GM12878 (cell line): ENCODE results near the gene HAAO. TPM values are rescaled to one million over a fixed set of nuclear protein-coding genes. Genes with fewer than 3 reads are reported as not detected.
A peak's percentile ranks its signal among the peaks of the same experiment; 100 is the strongest.

Experiments used
- ATF7 ChIP-seq: fragments of 450-650 bp; IDR thresholded peaks from 2 replicates; pipeline ENCODE4 v1.6.1; 2016; ENCODE audit warnings: low read depth, mild to moderate bottlenecking
- BCL3 ChIP-seq: IDR thresholded peaks from 2 replicates; pipeline ENCODE4 v1.6.1; 2011; ENCODE audit warnings: borderline replicate concordance, low read depth, mild to moderate bottlenecking, moderate library complexity, low read length; ENCODE audit not compliant: insufficient read depth, poor library complexity, severe bottlenecking
- BHLHE40 ChIP-seq, 2 experiments: fragments of 450-650 bp in 1 of 2; IDR thresholded peaks; 2 replicates each; pipeline ENCODE4 v1.6.1; 2011 to 2017; ENCODE audit warnings: low read depth in 2 of 2, borderline replicate concordance in 1 of 2, improper control_type of control experiment in 1 of 2, low read length in 1 of 2, mild to moderate bottlenecking in 1 of 2
- CBX5 ChIP-seq: sonication (generic); IDR thresholded peaks from 2 replicates; pipeline ENCODE4 v1.6.1; 2016; ENCODE audit warnings: low read depth, moderate library complexity, mild to moderate bottlenecking, inconsistent platforms
- EGR1 ChIP-seq, 2 experiments: IDR thresholded peaks; 1 replicate in 1 of 2; 2 replicates in 1 of 2; pipeline ENCODE4 v1.6.1; 2011 to 2012; ENCODE audit warnings: low read depth in 2 of 2, low read length in 2 of 2, borderline replicate concordance in 1 of 2, mild to moderate bottlenecking in 1 of 2, moderate library complexity in 1 of 2
- ETV6 ChIP-seq, 2 experiments: fragments of 450-650 bp in 1 of 2; IDR thresholded peaks in 1 of 2; conservative IDR thresholded peaks in 1 of 2; 2 replicates each; pipeline ENCODE4 v1.6.1; 2014; ENCODE audit warnings: antibody characterized with exemption in 1 of 2, borderline replicate concordance in 1 of 2, low read depth in 1 of 2, mild to moderate bottlenecking in 1 of 2, moderate library complexity in 1 of 2
- HCFC1 ChIP-seq: fragments of 150-350 bp; IDR thresholded peaks from 2 replicates; pipeline ENCODE4 v1.6.1; 2014; ENCODE audit warnings: low read length
- HDAC2 ChIP-seq: fragments of 200-600 bp; sonication (generic); IDR thresholded peaks from 2 replicates; pipeline ENCODE4 v1.6.1; 2017
- IKZF2 ChIP-seq, 2 experiments: fragments of 450-650 bp; IDR thresholded peaks; 2 replicates each; pipeline ENCODE4 v1.6.1; 2017; ENCODE audit warnings: mild to moderate bottlenecking in 2 of 2, moderate library complexity in 2 of 2
- JUNB ChIP-seq: IDR thresholded peaks from 2 replicates; pipeline ENCODE4 v1.6.1; 2016; ENCODE audit warnings: antibody characterized with exemption, mild to moderate bottlenecking
- LARP7 ChIP-seq: fragments of 450-650 bp; IDR thresholded peaks from 2 replicates; pipeline ENCODE4 v1.6.1; 2017; ENCODE audit warnings: mild to moderate bottlenecking
- NFIC ChIP-seq: IDR thresholded peaks from 2 replicates; pipeline ENCODE4 v1.6.1; 2012; ENCODE audit warnings: low read depth, mild to moderate bottlenecking, inconsistent platforms, low read length, moderate library complexity
- NR2F1 ChIP-seq: fragments of 450-650 bp; conservative IDR thresholded peaks from 2 replicates; pipeline ENCODE4 v1.6.1; 2017; ENCODE audit warnings: mild to moderate bottlenecking
- PAX8 ChIP-seq: fragments of 450-650 bp; IDR thresholded peaks from 2 replicates; pipeline ENCODE4 v1.6.1; 2017; ENCODE audit warnings: mild to moderate bottlenecking, moderate library complexity
- PBX3 ChIP-seq: IDR thresholded peaks from 2 replicates; pipeline ENCODE4 v1.6.1; 2011; ENCODE audit warnings: mild to moderate bottlenecking, low read depth, low read length, moderate library complexity; ENCODE audit not compliant: insufficient replicate concordance
- PKNOX1 ChIP-seq: fragments of 450-650 bp; IDR thresholded peaks from 2 replicates; pipeline ENCODE4 v1.6.1; 2016; ENCODE audit warnings: mild to moderate bottlenecking
- POU2F2 ChIP-seq: IDR thresholded peaks from 3 replicates; pipeline ENCODE4 v1.6.1; 2011; ENCODE audit warnings: low read depth, mild to moderate bottlenecking, low read length, borderline replicate concordance
- REST ChIP-seq: IDR thresholded peaks from 2 replicates; pipeline ENCODE4 v1.6.1; 2012; ENCODE audit warnings: mild to moderate bottlenecking, low read depth, low read length
- SMAD5 ChIP-seq: IDR thresholded peaks from 2 replicates; pipeline ENCODE4 v1.6.1; 2016; ENCODE audit warnings: antibody characterized with exemption, low read depth
- USF1 ChIP-seq: IDR thresholded peaks from 2 replicates; pipeline ENCODE4 v1.6.1; 2011; ENCODE audit warnings: borderline replicate concordance, low read depth, mild to moderate bottlenecking, moderate library complexity, mixed read lengths, low read length; ENCODE audit not compliant: insufficient read depth; ENCODE audit errors: extremely low read length
- ZNF274 ChIP-seq: IDR thresholded peaks from one replicate; pipeline ENCODE4 v1.8.0; 2011; ENCODE audit not compliant: insufficient read length, insufficient read depth
- ZSCAN29 ChIP-seq: fragments of 450-650 bp; IDR thresholded peaks from 2 replicates; pipeline ENCODE4 v1.6.1; 2017; ENCODE audit warnings: mild to moderate bottlenecking, moderate library complexity
- polyA plus RNA-seq, 11 experiments: library from polyadenylated mRNA; depleted of rRNA in 4 of 11; unstranded in 6 of 11; stranded (reverse) in 5 of 11; fragments of >200 nt; fragmentation: Nextera tagmentation in 4 of 11; fragmentation: Illumina TruSeq in 1 of 11; extraction: Ambion mirVana in 4 of 11; extraction: Trizol in 1 of 11; gene quantifications; 1 replicate in 1 of 11; 2 replicates in 10 of 11; pipeline versions ENCODE4 v1.2.1 to v1.2.3, GENCODE V29; 2011 to 2016; ENCODE audit warnings: inconsistent platforms in 2 of 11, missing spikeins in 2 of 11, low read depth in 1 of 11
- total RNA-seq, 4 experiments: library from RNA; depleted of rRNA in 3 of 4; stranded (reverse); fragments of >200 nt in 3 of 4; fragmentation: Illumina TruSeq in 1 of 4; extraction: Trizol in 1 of 4; gene quantifications; 2 replicates each; pipeline versions ENCODE4 v1.2.1 to v1.2.3, GENCODE V29; 2013 to 2021

The HAAO gene
- total and polyA plus RNA-seq, 10 of the 15 experiments (the other 5 are each of a cell fraction or from before 2014, with no cell fraction given) = 4.3 to 58.7 (median 26.8) TPM

GRCh38 chr2:42796427-42797248 lies 4.3 kb upstream of the HAAO start (continued):
- TF ChIP-seq ZSCAN29 (no peak), HDAC2 (no peak), ETV6 (conservative IDR thresholded peaks at IDR 0.05 in 1 of 2, IDR thresholded peaks at IDR 0.05 in 1 of 2; ENCODE audit: borderline replicate concordance in 1 of 2, low read depth in 1 of 2) (peak in 1 of 2 experiments; percentile 61; a peak in 2 of 4 replicates), JUNB (peak; percentile 94), PBX3 (peak; percentile 11), POU2F2 (peak; percentile 45; the same call in 1 of the 3 replicates), SMAD5 (no peak), EGR1 (IDR thresholded peaks at IDR 0.05; ENCODE audit: borderline replicate concordance in 1 of 2, low read depth in 2 of 2, low read length in 2 of 2) (no peak), NR2F1 (no peak), ATF7 (peak; percentile 83), CBX5 (0 out of 2 replicates have a peak, but pooled peaks have one; percentile 25), REST (no peak), PAX8 (0 out of 2 replicates have a peak, but pooled peaks have one; percentile 55), NFIC (peak; percentile 92), BHLHE40 (IDR thresholded peaks at IDR 0.05; ENCODE audit: borderline replicate concordance in 1 of 2, low read depth in 2 of 2, low read length in 1 of 2) (no peak), IKZF2 (IDR thresholded peaks at IDR 0.05) (peak; percentile 50 to 59), ZNF274 (no peak), HCFC1 (no peak), PKNOX1 (no peak), USF1 (no peak), BCL3 (no peak), LARP7 (no peak)
